ENCODE data around the gene HAO1.
"Not testable (repeated sequence)": the region's sequence is repeated elsewhere in the genome, so short reads cannot be mapped to it uniquely, and the experiment has no call there.

HAO1 gene

GRCh38 chr20:7849675-7850074, 90.6 kb downstream of the HAO1 start:
- TF ChIP-seq SPI1 (IDR thresholded peaks at IDR 0.05; ENCODE audit: low read depth, low read length) (no peak), POLR2A (IDR thresholded peaks at IDR 0.05; ENCODE audit: low read depth, low read length) (no peak), POLR2AphosphoS5 (IDR thresholded peaks at IDR 0.05; ENCODE audit: low read depth, low read length) (no peak), PAX5 (IDR thresholded peaks at IDR 0.05; ENCODE audit: insufficient read depth, low read length, severe bottlenecking) (no peak)
- FAIRE-seq = no peak
- DNase-seq (ENCODE audit: insufficient read length, low spot score) = no peak

GRCh38 chr20:7848351-7848750, 91.9 kb downstream of the HAO1 start:
- no peak for DNase-seq (ENCODE audit: insufficient read length, low spot score)
- TF ChIP-seq SPI1 (IDR thresholded peaks at IDR 0.05; ENCODE audit: low read depth, low read length) (no peak), POLR2AphosphoS5 (IDR thresholded peaks at IDR 0.05; ENCODE audit: low read depth, low read length) (no peak), POLR2A (IDR thresholded peaks at IDR 0.05; ENCODE audit: low read depth, low read length) (no peak), PAX5 (IDR thresholded peaks at IDR 0.05; ENCODE audit: insufficient read depth, low read length, severe bottlenecking) (no peak), POU2F2 (IDR thresholded peaks at IDR 0.05; ENCODE audit: low read depth, low read length) (no peak), TAF1 (IDR thresholded peaks at IDR 0.05; ENCODE audit: low read depth, low read length) (no peak)
- FAIRE-seq = no peak

GRCh38 chr20:7843613-7844012, 96.6 kb downstream of the HAO1 start:
- DNase-seq (ENCODE audit: insufficient read length, low spot score) (no peak), FAIRE-seq (no peak)
- TF ChIP-seq PAX5 (IDR thresholded peaks at IDR 0.05; ENCODE audit: insufficient read depth, low read length, severe bottlenecking) (no peak), TAF1 (IDR thresholded peaks at IDR 0.05; ENCODE audit: low read depth, low read length) (no peak), SPI1 (IDR thresholded peaks at IDR 0.05; ENCODE audit: low read depth, low read length) (no peak), POLR2A (IDR thresholded peaks at IDR 0.05; ENCODE audit: low read depth, low read length) (no peak), POLR2AphosphoS5 (IDR thresholded peaks at IDR 0.05; ENCODE audit: low read depth, low read length) (no peak), POU2F2 (IDR thresholded peaks at IDR 0.05; ENCODE audit: low read depth, low read length) (no peak)

DNA sequence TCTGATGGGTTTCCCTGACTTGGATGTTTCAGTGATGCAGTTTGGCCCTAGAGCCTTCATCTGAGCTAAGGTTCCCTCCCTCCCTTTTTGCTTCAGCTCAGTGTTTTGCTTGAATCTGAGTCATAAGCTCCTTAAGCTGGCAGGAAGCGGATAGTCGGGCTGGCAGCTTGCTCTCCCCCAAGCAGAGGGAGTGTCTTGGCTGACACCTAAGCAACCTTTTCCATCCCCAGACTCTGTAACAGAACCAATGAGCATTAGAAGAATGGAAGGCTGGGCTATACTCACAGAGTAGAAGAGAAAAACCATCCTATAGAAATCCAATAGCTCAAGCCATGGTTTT, 98.3 kb downstream of the HAO1 start:
- no peak for TF ChIP-seq PAX5 (IDR thresholded peaks at IDR 0.05; ENCODE audit: insufficient read depth, low read length, severe bottlenecking)
- TF ChIP-seq POU2F2 (IDR thresholded peaks at IDR 0.05; ENCODE audit: low read depth, low read length) = no peak
- no peak for TF ChIP-seq SPI1 (IDR thresholded peaks at IDR 0.05; ENCODE audit: low read depth, low read length)
- TF ChIP-seq TAF1 (IDR thresholded peaks at IDR 0.05; ENCODE audit: low read depth, low read length) = no peak
- TF ChIP-seq POLR2AphosphoS5 (IDR thresholded peaks at IDR 0.05; ENCODE audit: low read depth, low read length) = no peak
- TF ChIP-seq POLR2A (IDR thresholded peaks at IDR 0.05; ENCODE audit: low read depth, low read length) = no peak
- DNase-seq (ENCODE audit: insufficient read length, low spot score) (no peak), FAIRE-seq (no peak)

DNA sequence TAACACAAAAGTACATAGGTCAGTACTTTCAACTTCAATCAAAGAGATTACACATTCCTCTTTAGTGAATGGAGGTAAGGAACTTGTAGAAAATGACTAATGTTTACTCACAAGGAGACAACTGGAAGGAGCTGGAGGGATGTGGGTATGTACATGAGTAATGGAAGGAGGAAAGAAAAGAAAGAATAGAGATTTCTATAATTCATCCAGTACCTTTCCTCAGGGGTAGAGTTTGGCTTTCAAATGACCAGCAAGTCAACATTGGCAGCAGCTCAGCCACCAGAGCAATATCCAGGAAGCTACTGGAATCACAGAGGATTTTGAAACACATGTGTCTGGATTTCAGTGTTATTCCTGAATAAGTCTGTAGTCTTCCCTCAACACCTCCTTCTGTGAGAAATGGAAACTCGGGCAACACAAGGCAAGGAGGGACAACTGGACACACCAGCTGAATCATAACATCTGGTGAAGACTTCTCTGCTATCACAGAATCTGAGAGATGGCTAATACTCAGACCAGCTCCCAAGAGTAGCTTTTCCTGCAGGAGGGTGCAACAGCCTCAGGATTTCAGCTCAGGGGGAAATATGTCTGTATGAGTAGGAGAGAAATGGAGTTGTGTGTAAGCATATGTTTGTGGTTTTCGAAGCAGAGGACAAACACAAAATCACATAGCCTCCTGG, 98.8 kb downstream of the HAO1 start:
- TF ChIP-seq POLR2A (IDR thresholded peaks at IDR 0.05; ENCODE audit: low read depth, low read length) (no peak), TAF1 (IDR thresholded peaks at IDR 0.05; ENCODE audit: low read depth, low read length) (no peak), POU2F2 (IDR thresholded peaks at IDR 0.05; ENCODE audit: low read depth, low read length) (no peak), SPI1 (IDR thresholded peaks at IDR 0.05; ENCODE audit: low read depth, low read length) (no peak), POLR2AphosphoS5 (IDR thresholded peaks at IDR 0.05; ENCODE audit: low read depth, low read length) (no peak), PAX5 (IDR thresholded peaks at IDR 0.05; ENCODE audit: insufficient read depth, low read length, severe bottlenecking) (no peak)
- DNase-seq (ENCODE audit: insufficient read length, low spot score) = no peak
- FAIRE-seq = no peak

- DNase-seq (ENCODE audit: insufficient read length, low spot score) (no peak), FAIRE-seq (no peak)
- TF ChIP-seq POLR2AphosphoS5 (IDR thresholded peaks at IDR 0.05; ENCODE audit: low read depth, low read length) (no peak), POLR2A (IDR thresholded peaks at IDR 0.05; ENCODE audit: low read depth, low read length) (no peak), PAX5 (IDR thresholded peaks at IDR 0.05; ENCODE audit: insufficient read depth, low read length, severe bottlenecking) (no peak)
Measured at GRCh38 chr20:7836076-7836475, 104.2 kb downstream of the HAO1 start.

DNA sequence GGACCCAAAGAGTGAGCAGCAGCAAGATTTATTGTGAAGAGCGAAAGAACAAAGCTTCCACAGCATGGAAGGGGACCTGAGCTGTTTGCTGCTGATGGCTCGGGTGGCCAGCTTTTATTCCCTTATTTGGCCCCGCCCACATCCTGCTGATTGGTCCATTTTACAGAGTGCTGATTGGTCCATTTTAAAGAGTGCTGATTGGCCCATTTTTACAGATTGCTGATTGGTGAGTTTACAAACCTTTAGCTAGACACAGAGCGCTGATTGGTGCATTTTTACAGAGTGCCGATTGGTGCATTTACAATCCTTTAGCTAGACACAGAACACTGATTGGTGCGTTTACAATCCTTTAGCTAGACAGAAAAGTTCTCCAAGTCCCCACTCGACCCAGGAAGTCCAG, 105.8 kb downstream of the HAO1 start:
- not testable (repeated sequence) for FAIRE-seq; DNase-seq (ENCODE audit: insufficient read length, low spot score)

Data from GM12891 (cell line).